RPMI8226 (cell line): ENCODE data around the gene ZNF414.
"Not testable (repeated sequence)": the region's sequence is repeated elsewhere in the genome, so short reads cannot be mapped to it uniquely, and the experiment has no call there.

Experiments
- DNase-seq: peaks from one replicate; pipeline ENCODE4 v3.0.0-alpha.2; 2015

Gene ZNF414, protein sequence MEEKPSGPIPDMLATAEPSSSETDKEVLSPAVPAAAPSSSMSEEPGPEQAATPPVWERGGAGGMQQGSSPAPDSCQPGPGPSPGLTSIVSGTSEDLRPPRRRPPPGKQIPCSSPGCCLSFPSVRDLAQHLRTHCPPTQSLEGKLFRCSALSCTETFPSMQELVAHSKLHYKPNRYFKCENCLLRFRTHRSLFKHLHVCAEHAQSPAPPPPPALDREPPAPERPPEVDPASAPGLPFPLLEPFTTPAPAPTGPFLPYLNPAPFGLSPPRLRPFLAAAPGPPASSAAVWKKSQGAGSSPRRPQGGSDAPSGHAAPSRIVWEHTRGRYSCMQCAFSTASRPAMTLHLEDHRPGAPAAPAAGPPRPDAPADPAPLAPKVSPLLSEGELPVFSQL

GRCh38 chr19:8513687-8514504 is at the start of gene ZNF414:
TSS of gene ZNF414 (minus strand) at chr19:8514167. CDS start at chr19:8514046, 121 bp downstream.
- peak; percentile 96 for DNase-seq

DNA sequence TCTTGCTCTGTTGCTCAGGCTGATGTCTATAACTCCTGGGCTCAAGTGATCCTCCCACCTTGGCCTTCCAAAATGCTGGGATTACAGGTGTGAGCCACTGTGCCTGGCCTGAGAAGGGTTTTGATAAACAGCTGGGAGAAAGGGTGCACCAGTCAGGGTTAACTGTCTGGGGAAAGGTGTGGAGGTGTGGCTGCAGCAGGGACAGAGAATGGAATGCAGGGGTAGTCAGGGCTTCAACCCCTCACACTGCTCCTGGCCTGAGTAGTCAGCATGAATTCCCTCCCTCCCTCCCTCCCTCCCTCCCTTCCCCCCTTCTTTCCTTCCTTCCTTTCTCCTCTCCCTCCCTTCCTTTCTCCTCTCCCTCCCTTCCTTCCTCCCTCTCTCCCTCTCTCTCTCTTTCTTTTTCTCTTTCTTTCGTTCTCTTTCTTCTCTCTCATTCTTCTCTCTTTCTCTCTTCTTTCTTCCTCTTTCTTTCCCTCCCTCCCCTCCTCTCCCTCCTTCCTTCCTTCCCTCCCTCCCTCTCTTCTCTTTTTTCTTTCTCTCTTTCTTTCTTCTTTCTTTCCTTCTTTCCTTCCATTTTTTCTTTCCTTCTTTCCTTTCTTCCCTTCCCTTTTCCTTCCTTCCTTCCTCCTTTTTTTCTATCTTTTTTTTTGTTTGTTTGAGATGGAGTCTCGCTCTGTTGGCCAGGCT is 47.3 kb upstream of the ZNF414 start:
- DNase-seq: no peak

DNA sequence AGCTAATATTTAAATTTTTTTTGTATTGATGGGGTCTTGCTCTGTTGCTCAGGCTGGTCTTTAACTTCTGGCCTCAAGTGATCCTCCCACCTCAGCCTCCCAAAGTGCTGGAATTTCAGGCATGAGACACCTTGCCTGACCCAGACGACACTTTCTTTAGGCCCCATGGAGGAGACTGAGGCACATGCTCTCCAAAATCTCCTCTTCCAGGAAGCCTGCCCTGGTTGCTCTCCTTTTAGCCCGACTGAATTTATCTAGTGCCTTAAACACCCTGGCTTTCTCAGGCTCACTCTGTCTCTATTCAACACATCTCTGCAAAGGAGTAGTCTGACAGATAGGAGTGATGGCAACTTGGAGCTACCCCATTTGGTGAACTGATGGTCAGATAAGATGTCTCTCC is 44.4 kb upstream of the ZNF414 start:
- no peak for DNase-seq

GRCh38 chr19:8557642-8558238 is 43.8 kb upstream of the ZNF414 start:
- peak; percentile 25 for DNase-seq

GRCh38 chr19:8553729-8554128 is 39.8 kb upstream of the ZNF414 start:
- DNase-seq: not testable (repeated sequence)

- peak; percentile 33 for DNase-seq
Measured at GRCh38 chr19:8552810-8553209, 38.8 kb upstream of the ZNF414 start.

DNA sequence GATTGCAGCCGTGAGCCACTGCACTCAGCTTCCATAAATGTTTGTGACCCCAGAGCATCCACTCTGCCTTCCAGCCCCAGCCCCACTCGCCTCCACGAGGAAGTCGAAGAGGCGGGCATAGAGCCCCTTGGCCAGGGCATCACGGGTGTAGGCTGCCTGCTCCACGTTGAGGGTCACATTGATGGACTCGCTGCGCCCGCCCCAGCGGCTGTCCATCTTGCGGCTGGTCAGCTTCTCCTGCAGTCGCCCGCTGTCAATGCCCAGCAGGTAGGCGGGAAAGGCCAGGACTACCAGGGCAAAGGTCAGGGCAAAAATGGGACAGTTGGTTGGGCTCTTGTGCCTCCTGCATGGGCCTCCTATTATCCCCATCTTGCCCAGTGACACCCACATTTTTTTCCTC is 36.1 kb upstream of the ZNF414 start:
- DNase-seq: no peak

DNA sequence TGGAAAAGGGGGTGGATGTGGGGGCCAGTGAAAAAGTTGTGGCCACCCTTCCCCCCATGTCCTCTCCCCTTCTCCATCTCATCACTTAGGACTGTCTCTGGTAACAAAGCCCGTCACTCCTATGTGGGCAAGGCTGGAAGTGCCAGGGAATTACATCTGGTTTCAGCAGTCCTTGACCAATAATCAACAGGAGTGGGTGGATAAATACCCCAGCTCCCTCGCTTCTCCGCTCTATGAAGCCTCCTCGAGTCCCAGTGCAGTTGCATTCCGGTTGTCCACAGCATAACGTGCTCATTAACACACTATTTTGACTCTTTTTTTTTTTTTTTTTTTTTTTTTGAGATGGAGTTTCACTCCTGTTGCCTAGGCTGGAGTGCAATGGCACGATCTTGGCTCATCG is 31.8 kb upstream of the ZNF414 start:
- DNase-seq: no peak

- DNase-seq: no peak
Measured at GRCh38 chr19:8544168-8544567, 30.2 kb upstream of the ZNF414 start.

DNA sequence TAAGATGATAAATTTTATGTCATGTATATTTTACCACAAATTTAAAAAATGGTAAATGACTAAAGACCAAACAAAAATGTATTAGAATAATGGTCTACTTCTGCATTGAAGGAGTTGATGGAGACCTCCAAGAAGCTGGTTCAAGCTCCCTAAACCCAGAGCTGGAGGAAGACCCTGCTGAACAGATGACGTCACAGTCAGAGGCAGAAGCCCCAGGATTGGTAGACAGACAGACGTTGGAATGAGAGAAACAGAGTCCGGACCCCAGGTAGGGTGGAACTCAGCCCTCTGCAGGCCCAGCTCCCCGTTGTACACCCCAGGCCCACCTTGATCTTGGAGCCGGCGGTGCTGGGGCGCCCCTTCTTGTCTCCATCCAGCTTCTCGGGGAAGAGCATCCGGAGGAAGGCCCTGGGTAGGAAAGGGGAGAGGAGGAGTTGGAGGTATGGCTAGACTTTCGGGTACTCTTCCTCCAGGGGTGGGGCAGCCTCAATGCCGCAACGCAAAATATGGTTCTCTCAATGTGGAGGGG is 25.7 kb upstream of the ZNF414 start:
- no peak for DNase-seq

DNA sequence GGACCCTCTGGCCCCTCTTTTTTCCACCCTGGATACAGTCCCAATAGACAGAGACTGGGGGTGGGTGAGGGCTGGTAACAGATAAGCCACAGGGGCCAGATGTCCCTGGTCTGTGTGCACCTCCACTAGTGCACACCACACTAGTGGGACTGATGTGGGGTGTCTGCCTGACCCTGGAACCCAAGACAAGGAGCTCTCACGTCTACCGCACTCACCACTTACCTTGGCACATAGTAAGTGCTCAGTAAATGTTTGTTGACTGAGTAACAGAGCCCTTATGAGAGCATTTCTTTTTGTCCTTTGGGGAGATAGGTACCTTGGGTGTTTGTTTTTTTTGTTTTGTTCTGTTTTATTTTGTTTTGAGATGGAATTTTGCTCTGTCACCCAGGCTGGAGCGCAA is 23.1 kb upstream of the ZNF414 start:
- DNase-seq: no peak

DNA sequence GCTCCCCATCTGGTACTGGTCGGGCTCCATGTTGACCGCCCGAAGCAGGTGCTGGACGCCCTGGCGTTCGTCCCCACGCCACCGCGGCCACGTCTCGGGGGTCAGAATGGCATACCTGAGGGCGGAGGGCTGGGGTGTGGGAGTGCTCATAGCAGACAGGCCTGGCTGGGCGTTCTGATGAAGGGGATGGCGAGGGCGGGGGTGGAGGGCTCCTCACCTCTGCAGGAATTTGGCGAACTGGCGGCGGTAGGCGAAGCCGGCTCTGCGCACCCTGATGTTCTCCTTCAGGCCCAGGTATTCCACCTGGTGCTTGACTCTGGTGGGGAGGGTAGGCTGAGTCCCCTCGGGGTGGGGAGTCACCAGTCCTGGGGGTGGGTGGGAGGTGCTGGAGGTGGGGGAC is 22.3 kb upstream of the ZNF414 start:
- DNase-seq: no peak

DNA sequence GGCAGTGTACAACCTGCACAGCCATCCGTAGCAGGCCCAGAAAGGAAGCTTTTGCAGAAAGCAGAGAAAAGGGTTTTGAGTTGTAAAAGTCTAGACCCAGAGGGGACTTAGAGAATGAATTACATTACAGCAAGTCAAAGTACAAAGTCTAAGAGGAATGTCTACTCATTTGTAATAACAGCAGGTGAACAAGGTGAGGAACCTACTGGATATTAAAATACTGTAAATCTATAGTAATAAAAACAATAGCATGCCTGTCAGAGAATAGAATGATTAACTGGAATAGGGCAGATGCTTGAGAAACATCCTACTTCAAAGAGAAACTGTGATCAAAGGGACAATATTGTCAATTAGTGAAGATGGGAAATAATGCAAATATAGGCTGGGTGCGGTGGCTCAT is 18.3 kb upstream of the ZNF414 start:
- DNase-seq: no peak

- DNase-seq: no peak
Measured at GRCh38 chr19:8531470-8531869, 17.5 kb upstream of the ZNF414 start.

DNA sequence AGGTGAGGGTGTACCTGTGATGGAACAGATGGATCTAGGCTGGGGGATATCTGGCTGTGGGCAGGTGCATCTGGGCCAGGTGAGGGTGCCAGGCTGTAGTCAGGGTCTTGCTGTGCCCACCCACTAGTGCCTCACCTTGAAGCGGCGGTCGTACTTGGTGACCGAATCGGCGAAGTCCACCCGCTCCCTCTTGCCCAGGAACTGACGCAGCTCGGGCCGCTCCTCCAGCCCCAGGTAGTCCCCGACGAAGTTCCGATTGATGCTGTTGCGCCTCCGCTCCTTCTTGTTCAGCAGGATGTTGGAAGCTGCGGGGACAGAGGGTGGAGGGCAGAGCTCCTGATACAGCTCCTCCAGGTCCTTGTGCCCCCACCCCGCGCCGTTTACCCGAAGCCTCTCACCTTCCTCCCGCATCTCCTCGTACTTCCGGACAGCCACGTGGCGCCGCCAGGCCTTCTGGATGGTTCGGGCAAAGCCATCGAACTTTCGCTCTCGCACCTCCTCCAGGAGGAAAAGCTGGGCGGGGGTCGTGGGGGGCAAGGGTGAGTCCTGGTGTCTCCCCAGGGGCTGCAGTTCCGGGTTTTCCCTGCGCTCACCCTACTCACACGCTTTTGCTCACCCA is 16.2 kb upstream of the ZNF414 start:
- DNase-seq: no peak

- DNase-seq: no peak
Measured at GRCh38 chr19:8529369-8530006, 15.5 kb upstream of the ZNF414 start.

- DNase-seq: no peak
Measured at GRCh38 chr19:8528500-8528899, 14.5 kb upstream of the ZNF414 start.

GRCh38 chr19:8526345-8527091 is 12.6 kb upstream of the ZNF414 start:
- DNase-seq: no peak

- no peak for DNase-seq
Measured at GRCh38 chr19:8525401-8525684, 11.4 kb upstream of the ZNF414 start.

- DNase-seq: no peak
Measured at GRCh38 chr19:8519388-8519787, 5.4 kb upstream of the ZNF414 start.

- no peak for DNase-seq
Measured at GRCh38 chr19:8518536-8518935, 4.6 kb upstream of the ZNF414 start.
